ENCODE results near the gene FBXO31.

The FBXO31 gene

DNA sequence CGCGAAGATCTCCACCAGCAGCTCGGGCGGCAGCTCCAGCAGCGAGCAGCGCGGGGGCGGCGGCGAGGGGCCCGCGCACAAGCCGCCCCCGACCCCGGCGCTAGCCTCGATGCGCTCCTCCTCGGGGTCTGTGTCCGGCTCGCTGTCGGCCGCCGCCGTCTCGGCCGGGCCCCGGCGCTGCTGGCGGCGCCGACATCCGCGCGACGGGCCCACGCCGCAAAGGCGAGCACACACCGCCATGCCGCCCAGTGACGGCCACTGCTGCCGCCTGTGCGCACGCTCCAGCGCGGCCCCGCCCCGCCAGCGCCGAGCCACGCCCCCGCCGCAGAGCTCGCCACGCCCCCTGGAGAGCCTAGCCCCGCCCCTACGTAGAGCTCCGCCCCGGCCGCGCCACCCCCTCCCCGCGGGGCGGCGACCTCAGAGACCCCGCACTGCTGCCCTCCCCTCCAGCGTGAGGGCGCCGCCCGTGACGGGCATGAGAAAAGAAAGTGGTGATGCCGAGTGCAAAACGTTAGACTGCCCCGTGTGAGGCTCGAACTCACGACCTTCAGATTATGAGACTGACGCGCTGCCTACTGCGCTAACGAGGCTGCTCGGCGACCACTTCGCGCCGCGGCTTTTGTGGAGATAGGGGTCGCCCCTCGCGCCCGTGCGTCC is at the start of gene FBXO31:
Gene FBXO31, minus strand, starts transcription at position 272 of the 657 bp plus-strand sequence. Its CDS starts 32 bp downstream, at position 240.
- peak; percentile 87 to 100 (median 94) for DNase-seq

DNA sequence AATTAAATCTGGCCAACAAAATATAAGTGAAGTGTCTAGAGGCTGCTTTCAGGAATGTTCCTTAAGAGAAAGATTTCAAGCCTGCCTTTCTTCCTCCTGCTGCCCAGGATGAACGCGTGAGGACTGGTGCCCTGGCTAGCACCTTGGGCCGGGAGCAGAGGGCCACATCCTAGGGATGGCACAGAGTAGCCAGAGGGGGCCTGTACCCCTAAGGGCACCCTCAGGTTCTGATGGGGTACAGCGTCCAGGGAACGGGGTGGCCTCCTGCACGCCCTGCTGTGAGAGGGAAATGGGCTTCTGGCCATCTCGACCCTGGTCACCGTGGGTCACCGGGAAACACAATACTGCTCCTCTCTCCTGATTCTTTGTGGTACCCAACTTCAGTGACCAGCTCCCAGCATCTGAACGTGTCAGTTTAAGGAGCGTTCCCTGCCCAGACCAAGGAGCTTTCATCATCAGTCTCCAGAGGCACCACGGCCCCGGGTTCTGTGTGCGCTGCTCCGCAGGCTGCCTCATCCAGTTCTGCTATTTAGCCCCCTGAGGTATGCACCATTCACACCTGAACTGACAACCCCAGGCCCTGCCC is 48.8 kb upstream of the FBXO31 start:
- no peak for DNase-seq

GRCh38 chr16:87431926-87432325 is 48.4 kb upstream of the FBXO31 start:
- DNase-seq = no peak

- DNase-seq = no peak
Measured at GRCh38 chr16:87426423-87427215, 43.0 kb upstream of the FBXO31 start.

- DNase-seq = no peak
Measured at GRCh38 chr16:87425941-87426340, 42.4 kb upstream of the FBXO31 start.

GRCh38 chr16:87424266-87424665 is 40.7 kb upstream of the FBXO31 start:
- DNase-seq = no peak

DNA sequence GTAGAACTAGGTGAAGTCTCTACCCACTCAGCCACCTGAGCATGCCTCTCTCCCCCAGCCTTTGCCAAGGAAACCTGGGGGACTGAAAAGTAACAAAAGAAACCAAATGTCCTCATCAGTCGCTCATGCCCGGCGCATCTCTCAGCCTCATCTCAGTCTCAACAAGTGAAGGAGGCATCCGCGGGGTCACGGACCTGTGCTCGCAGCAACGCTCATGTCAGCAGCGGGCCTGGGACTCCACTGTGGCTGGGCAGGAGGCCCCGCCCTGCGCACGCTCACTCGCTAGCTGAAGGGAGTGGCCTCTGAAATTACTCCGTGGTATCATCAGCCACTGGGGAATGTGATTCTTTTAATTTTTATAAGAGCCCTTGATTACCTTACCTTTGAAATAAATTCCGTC is 39.9 kb upstream of the FBXO31 start:
- no peak for DNase-seq

DNA sequence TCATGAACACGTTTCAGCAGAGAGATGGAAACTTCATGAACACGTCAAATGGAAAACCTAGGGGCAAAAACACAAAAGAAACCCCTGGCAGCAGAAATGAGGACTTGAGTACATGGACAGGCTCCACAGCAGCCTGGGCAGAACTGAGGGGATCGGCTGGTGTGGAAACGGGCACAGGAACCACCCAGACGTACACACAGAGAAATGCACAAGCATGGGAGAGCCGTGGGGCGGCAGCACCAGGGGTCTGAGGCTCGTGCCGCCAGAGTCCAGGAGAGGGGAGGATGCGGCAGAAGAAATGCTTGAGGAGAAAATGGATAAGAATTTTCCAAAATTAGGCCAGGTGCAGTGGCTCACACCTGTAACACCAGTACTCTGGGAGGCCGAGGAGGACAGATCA is 38.5 kb upstream of the FBXO31 start:
- no peak for DNase-seq

GRCh38 chr16:87421003-87421912 is 37.7 kb upstream of the FBXO31 start:
- DNase-seq = no peak

- no peak for DNase-seq
Measured at GRCh38 chr16:87420026-87421002, 36.7 kb upstream of the FBXO31 start.

DNA sequence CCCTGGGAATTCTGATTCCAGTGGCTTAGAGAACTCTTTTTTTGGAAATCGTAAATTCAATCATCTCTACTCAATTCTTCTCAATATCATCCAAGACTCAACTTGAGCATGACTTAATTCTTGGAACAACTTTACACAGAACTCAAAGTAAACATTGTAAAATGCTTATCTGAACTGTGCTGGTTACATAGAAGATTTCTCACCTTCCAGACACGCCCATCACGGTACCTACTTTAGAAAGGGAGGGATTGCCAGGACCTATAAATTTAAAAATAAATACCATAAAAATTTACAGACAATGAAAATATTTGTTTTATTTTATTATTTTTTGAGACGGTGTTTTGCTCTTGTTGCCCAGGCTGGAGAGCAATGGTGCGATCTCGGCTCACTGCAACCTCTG is 35.1 kb upstream of the FBXO31 start:
- DNase-seq = no peak

- no peak for DNase-seq
Measured at GRCh38 chr16:87418216-87418615, 34.6 kb upstream of the FBXO31 start.

GRCh38 chr16:87417528-87417910 is 33.9 kb upstream of the FBXO31 start:
- no peak for DNase-seq

GRCh38 chr16:87416826-87417527 is 33.4 kb upstream of the FBXO31 start:
- peak in 1 of 4 experiments; percentile 21 for DNase-seq

- no peak for DNase-seq
Measured at GRCh38 chr16:87415441-87415840, 31.9 kb upstream of the FBXO31 start.

DNA sequence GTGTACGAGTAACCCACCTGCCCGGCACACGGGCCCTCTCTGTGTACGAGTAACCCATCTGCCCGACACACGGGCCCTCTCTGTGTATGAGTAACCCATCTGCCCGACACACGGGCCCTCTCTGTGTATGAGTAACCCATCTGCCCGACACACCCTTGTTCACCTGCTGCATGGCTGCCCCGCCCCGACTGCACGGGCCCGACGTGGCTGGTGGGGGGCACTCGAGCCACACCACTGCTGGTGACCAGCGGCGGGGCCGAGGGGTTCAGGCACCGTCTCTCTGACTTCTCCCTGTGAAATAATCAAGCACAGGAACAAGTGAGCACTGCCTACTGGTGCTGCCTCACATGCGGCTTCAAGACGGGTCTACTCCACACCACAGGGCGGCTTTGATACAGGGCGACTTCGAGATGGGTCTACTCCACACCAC is 30.7 kb upstream of the FBXO31 start:
- no peak for DNase-seq

GRCh38 chr16:87412996-87413421 is 29.4 kb upstream of the FBXO31 start:
- no peak for DNase-seq

DNA sequence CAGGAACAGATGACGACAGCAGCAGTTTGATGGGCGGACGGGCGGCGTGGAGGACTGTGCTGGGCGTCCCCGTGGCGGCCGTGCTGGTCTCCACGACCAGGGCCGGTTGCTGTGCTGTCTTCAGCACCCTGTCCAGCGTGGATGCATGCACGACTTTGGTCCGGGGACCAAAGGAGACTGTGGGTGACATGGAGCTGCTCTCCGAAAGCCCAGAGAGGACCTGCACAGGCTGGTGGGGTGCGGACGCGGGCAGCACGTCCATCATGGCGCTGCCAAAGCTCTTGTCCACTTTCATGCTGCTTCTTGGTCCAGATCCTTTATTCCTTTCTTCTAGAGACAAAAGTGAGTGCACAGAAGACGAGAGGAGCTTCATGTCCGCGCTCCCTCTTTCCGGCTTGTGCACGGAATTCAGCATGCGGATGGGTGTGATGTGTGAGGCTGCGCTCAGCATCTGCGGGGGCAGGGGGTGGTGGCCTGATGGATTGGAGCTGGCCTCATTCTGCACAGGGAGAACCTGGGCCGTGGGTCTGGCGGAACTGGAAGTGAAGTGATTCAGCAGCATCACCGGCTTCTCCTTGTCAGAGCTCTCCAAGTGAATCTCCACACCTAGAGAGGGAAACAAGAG is 28.9 kb upstream of the FBXO31 start:
- DNase-seq = no peak

- no peak for DNase-seq
Measured at GRCh38 chr16:87411375-87412271, 28.0 kb upstream of the FBXO31 start.
